Immature natural killer cell (primary cell): Measurements from ENCODE around the gene LRMDA. TPM values are rescaled to one million over a fixed set of nuclear protein-coding genes. Genes with fewer than 3 reads are reported as not detected.

Source experiments
- DNase-seq, 3 donors: peaks; one replicate each; pipeline ENCODE4 v3.0.0; 2022; ENCODE audit warnings: mixed read lengths in 1 of 3
- H3K27ac Mint-ChIP-seq, 6 donors: one replicate each; pipeline ENCODE4 v1.8.0; 2020; ENCODE audit warnings: mixed read lengths in 6 of 6, mild to moderate bottlenecking in 5 of 6, inconsistent platforms in 4 of 6, moderate library complexity in 3 of 6
- H3K27me3 Mint-ChIP-seq, 3 donors: one replicate each; pipeline ENCODE4 v1.8.0; 2020 to 2021; ENCODE audit warnings: low read depth in 3 of 3, mild to moderate bottlenecking in 3 of 3, mixed read lengths in 3 of 3, moderate library complexity in 3 of 3, inconsistent platforms in 1 of 3
- H3K36me3 Mint-ChIP-seq, 3 donors: one replicate each; pipeline ENCODE4 v1.8.0; 2020; ENCODE audit warnings: mixed read lengths in 3 of 3, inconsistent platforms in 2 of 3, mild to moderate bottlenecking in 2 of 3
- H3K4me1 Mint-ChIP-seq, 2 donors: one replicate each; pipeline ENCODE4 v1.8.0; 2020; ENCODE audit warnings: inconsistent platforms in 2 of 2, mild to moderate bottlenecking in 2 of 2, mixed read lengths in 2 of 2, moderate library complexity in 1 of 2
- H3K4me3 Mint-ChIP-seq, 5 donors: one replicate each; pipeline ENCODE4 v1.8.0; 2020; ENCODE audit warnings: mild to moderate bottlenecking in 5 of 5, mixed read lengths in 5 of 5, inconsistent platforms in 3 of 5, moderate library complexity in 3 of 5
- H3K9me3 Mint-ChIP-seq, 6 donors: one replicate each; pipeline ENCODE4 v1.8.0; 2020; ENCODE audit warnings: mild to moderate bottlenecking in 6 of 6, mixed read lengths in 6 of 6, inconsistent platforms in 4 of 6, moderate library complexity in 3 of 6
- polyA plus RNA-seq, 3 donors: library from polyadenylated mRNA; unstranded; fragments of 300-500 nt; fragmentation: Illumina TruSeq; gene quantifications; one replicate each; pipeline ENCODE4 v1.2.3, GENCODE V29; 2021

Gene LRMDA
- polyA plus RNA-seq, 3 donors from 2014 or later = 1.7 to 14.2 (median 2.3) TPM

DNA sequence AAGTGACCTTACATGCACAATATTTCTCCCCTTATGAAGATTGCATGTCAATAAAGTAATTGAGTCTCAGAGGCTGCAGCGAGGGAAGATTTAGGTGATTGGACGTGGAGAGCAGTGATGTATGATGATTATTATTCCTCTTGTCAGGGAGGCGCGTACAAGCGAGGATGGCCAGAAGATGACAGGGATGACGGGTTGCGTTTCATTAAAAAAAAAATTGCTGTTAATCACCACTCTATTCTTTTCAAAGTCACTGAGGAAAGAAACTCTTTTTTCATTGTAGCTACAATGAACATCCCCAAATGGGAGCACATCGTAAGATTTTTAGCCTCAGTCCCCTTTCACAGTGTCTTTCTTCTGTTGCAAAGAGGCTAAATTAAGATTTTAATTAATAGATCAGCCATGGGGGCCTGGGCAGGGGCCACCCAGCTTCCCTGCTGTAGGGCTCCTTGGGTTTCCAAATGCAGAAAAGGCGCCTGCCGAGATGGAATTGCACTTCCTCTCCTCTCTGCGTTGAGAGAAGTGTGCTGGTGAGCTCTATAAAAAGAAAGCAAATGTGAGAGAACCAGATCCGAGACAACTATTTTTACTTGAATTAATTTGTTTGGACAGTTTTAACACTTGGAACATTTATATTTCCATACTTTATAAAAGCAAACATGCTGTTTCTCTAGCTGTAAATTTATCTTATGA, 998.1 kb downstream of the LRMDA start:
- H3K9me3 Mint-ChIP-seq = peaks cover 0 to 6% (median 0%) of the 10 kb centered on the region in 6 donors
- DNase-seq = no peak
- H3K4me3 Mint-ChIP-seq = no peak overlapping the region
- no peak overlapping the region for H3K27ac Mint-ChIP-seq
- no peaks in the 10 kb centered on the region for H3K36me3 Mint-ChIP-seq
- H3K27me3 Mint-ChIP-seq = peaks cover 0 to 3% (median 1%) of the 10 kb centered on the region in 3 donors
- no peaks in the 10 kb centered on the region for H3K4me1 Mint-ChIP-seq

DNA sequence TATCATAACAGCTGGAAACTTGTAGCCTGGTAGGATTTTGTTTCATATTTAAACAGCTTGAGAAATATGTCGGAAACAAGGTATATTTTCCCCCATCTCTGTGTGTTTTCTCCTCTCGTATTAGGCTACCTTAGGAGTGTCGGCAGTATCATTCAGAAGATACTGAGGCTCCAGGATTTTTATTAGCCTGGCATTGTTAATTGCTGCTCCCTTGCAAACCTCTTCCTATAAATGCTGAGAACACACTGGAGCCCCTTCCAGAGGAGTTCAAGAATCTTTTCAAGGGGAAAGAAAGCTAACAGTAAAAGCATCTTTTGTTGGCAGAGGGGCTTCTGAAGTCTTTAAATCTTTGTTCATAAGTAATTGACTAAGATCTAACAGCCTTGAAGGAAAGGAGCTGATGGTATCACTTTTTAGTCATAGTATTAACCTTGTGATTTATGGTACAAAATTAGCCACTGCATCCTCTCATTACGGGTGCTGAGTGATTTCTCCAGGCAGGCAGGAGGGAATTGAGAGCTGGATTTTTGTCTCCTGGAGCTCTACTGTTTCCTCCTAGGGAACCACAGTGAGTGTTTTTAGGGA, 998.7 kb downstream of the LRMDA start:
- Mint-ChIP-seq H3K36me3 (no peaks in the 10 kb centered on the region), H3K9me3 (peaks cover 0 to 6% (median 0%) of the 10 kb centered on the region in 6 donors), H3K4me1 (no peaks in the 10 kb centered on the region), H3K27me3 (peaks cover 0 to 3% (median 1%) of the 10 kb centered on the region in 3 donors), H3K27ac (no peak overlapping the region), H3K4me3 (no peak overlapping the region)
- DNase-seq = no peak

DNA sequence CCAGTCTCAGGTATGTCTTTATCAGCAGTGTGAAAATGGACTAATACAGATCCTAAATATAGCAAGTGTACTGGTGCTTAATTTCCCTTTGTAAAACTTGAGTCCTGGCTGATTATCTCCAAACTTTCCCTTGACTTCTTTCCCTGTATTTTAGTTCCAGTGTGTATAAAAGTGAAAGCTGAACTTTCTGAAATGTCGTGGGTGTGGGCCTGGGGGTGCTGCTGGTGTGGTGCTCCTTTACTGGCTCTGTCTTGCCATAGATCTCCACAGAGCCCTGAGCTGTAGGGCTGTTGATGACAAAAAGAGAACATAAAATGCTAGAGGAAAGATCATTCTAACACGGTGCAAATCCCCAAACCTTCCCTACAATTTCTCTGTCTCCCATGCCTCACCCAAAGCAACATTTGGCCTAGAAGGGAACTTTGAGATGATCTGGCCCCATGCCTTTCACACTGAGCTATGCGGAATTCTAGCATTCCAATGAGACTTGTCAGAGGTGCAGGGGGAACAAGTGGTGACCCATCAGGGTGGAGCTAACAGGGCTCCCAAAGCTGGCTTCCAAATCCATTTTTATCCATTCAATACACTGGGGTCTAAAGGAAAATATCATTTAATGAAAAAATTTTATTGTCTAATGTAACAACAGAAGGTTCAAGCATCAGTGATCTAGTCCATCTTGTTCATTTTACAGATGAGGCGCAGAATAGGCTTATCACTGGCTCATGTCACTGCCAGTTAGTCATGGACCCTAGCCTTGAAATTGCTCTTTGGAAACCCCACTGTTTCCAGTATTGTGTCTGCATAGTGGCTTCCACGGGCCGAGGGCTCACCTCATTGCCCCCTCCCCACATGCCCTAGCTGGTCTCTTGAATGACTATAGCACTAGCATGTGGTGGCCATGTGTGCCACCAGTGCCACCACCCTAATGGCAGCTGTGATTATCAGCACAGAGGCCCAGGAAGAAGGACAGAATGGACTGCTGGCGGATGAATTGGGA, 1000.9 kb downstream of the LRMDA start:
- no peak overlapping the region for H3K4me3 Mint-ChIP-seq
- no peak overlapping the region for H3K27ac Mint-ChIP-seq
- H3K36me3 Mint-ChIP-seq = no peaks in the 10 kb centered on the region
- peaks cover 0 to 3% (median 0%) of the 10 kb centered on the region in 6 donors for H3K9me3 Mint-ChIP-seq
- no peaks in the 10 kb centered on the region for H3K4me1 Mint-ChIP-seq
- peaks cover 0 to 3% (median 1%) of the 10 kb centered on the region in 3 donors for H3K27me3 Mint-ChIP-seq
- no peak for DNase-seq

- Mint-ChIP-seq H3K9me3 (peaks cover 0 to 3% (median 0%) of the 10 kb centered on the region in 6 donors), H3K27ac (no peak overlapping the region), H3K4me3 (no peak overlapping the region), H3K27me3 (peaks cover 0 to 3% (median 1%) of the 10 kb centered on the region in 3 donors), H3K4me1 (no peaks in the 10 kb centered on the region), H3K36me3 (no peaks in the 10 kb centered on the region)
- no peak for DNase-seq
Measured at GRCh38 chr10:76433161-76434005, 1002.0 kb downstream of the LRMDA start.

GRCh38 chr10:76435157-76435556, 1003.7 kb downstream of the LRMDA start:
- H3K4me3 Mint-ChIP-seq = no peak overlapping the region
- H3K9me3 Mint-ChIP-seq = peaks cover 0 to 3% (median 0%) of the 10 kb centered on the region in 6 donors
- H3K36me3 Mint-ChIP-seq = no peaks in the 10 kb centered on the region
- H3K4me1 Mint-ChIP-seq = no peaks in the 10 kb centered on the region
- H3K27ac Mint-ChIP-seq = no peak overlapping the region
- no peak for DNase-seq
- H3K27me3 Mint-ChIP-seq = peaks cover 0 to 3% (median 1%) of the 10 kb centered on the region in 3 donors

- H3K9me3 Mint-ChIP-seq = peaks cover 0 to 3% (median 0%) of the 10 kb centered on the region in 6 donors
- DNase-seq = no peak
- no peaks in the 10 kb centered on the region for H3K4me1 Mint-ChIP-seq
- H3K27me3 Mint-ChIP-seq = peaks cover 0 to 3% (median 1%) of the 10 kb centered on the region in 3 donors
- no peaks in the 10 kb centered on the region for H3K36me3 Mint-ChIP-seq
- H3K27ac Mint-ChIP-seq = no peak overlapping the region
- no peak overlapping the region for H3K4me3 Mint-ChIP-seq
Measured at GRCh38 chr10:76436401-76436811, 1005.0 kb downstream of the LRMDA start.

GRCh38 chr10:76436981-76437380, 1005.6 kb downstream of the LRMDA start:
- no peak for DNase-seq
- no peak overlapping the region for H3K4me3 Mint-ChIP-seq
- H3K27me3 Mint-ChIP-seq = peaks cover 0 to 3% (median 1%) of the 10 kb centered on the region in 3 donors
- H3K4me1 Mint-ChIP-seq = no peaks in the 10 kb centered on the region
- no peaks in the 10 kb centered on the region for H3K36me3 Mint-ChIP-seq
- peaks cover 0 to 3% (median 0%) of the 10 kb centered on the region in 6 donors for H3K9me3 Mint-ChIP-seq
- H3K27ac Mint-ChIP-seq = no peak overlapping the region

DNA sequence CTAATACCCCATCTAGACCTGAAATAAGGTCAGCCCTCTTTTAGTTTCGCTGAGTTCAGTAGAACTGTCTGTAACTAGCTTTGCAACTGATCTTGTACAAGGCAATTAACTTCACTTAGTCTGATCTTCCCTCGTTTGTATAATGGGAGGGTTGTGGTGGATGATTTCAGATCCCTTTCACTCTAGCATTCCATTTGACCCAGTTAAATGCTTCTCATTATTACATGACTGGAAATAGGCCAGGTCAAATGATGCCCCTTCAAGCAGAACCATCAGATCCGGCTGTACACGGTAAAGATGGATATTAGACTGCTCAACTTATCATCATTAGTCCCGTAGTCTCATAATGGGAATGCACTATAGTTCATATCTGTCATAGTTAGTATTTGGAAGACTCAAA, 1009.0 kb downstream of the LRMDA start:
- H3K4me3 Mint-ChIP-seq = no peak overlapping the region
- H3K9me3 Mint-ChIP-seq = no peaks in the 10 kb centered on the region
- no peak overlapping the region for H3K27ac Mint-ChIP-seq
- no peak for DNase-seq
- peaks cover 0 to 4% (median 0%) of the 10 kb centered on the region in 3 donors for H3K27me3 Mint-ChIP-seq
- H3K4me1 Mint-ChIP-seq = no peaks in the 10 kb centered on the region
- H3K36me3 Mint-ChIP-seq = no peaks in the 10 kb centered on the region

GRCh38 chr10:76442113-76442512, 1010.7 kb downstream of the LRMDA start:
- Mint-ChIP-seq H3K9me3 (no peaks in the 10 kb centered on the region), H3K27ac (no peak overlapping the region), H3K4me3 (no peak overlapping the region), H3K36me3 (no peaks in the 10 kb centered on the region), H3K4me1 (no peaks in the 10 kb centered on the region), H3K27me3 (peaks cover 0 to 4% (median 2%) of the 10 kb centered on the region in 3 donors)
- no peak for DNase-seq

DNA sequence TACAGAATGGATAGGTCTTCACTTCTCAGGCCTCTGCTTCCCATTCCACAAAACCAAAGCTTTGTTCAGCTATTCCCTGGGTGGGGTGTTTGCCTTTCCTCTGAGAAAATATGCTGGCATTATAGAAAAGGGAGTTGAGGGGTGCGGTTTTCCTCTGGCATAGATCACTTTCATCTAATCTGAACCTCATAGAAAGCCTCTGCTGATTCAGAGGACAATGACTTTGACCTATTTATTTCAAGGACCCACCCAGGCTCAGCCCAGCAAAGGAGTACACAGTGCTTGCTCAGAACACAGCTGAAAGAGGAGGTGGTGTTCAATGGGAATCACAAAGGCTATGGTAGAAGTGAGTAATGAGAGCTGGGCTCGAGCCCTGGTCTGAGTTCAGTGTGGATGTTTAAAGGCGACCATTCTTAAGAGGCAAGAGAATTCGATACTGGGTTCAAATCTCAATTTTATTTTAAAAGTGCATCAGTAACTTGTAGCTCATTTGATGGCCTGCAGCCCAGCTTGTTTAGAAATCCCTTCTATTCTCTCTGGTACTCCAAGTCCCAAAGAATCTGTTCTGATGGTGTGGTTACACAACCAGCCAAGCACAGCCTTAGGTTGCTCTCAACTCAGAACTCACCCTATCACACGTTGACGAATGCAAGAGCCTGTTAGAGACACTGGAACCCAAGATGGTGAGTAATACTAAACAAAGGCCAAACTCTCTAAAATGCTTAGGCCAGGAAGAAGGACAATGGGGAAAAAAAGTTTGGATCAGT, 1012.8 kb downstream of the LRMDA start:
- Mint-ChIP-seq H3K4me3 (no peak overlapping the region), H3K27me3 (peaks cover 0 to 4% (median 2%) of the 10 kb centered on the region in 3 donors), H3K27ac (no peak overlapping the region), H3K9me3 (no peaks in the 10 kb centered on the region), H3K36me3 (no peaks in the 10 kb centered on the region), H3K4me1 (no peaks in the 10 kb centered on the region)
- no peak for DNase-seq

- Mint-ChIP-seq H3K36me3 (no peaks in the 10 kb centered on the region), H3K4me1 (peaks cover 0 to 7% of the 10 kb centered on the region in 2 donors), H3K4me3 (no peak overlapping the region), H3K9me3 (peaks cover 0 to 6% (median 0%) of the 10 kb centered on the region in 6 donors), H3K27ac (no peak overlapping the region), H3K27me3 (peaks cover 0 to 4% (median 2%) of the 10 kb centered on the region in 3 donors)
- DNase-seq = no peak
Measured at GRCh38 chr10:76447578-76447977, 1016.2 kb downstream of the LRMDA start.

DNA sequence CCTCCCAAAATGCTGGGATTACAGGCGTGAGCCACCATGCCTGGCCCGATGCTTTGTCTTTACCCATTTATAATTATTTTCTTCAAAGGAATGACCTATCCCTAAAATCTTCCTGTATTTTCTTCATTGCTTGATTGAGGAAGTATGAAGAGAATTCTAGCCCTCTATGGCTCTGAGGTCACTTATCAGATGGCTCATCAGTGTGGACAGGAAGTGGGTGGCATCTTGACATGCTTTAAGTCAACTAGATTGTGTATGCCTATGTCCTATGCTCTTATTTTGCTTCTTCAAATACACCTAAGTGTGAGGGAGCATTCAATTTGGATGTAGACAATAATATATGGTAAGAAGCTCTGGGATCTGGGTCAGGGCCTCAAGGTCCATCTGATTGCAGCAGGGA, 1020.5 kb downstream of the LRMDA start:
- Mint-ChIP-seq H3K27me3 (no peaks in the 10 kb centered on the region), H3K4me3 (no peak overlapping the region), H3K9me3 (peaks cover 0 to 20% (median 0%) of the 10 kb centered on the region in 6 donors), H3K36me3 (no peaks in the 10 kb centered on the region), H3K27ac (no peak overlapping the region), H3K4me1 (peaks cover 0 to 7% of the 10 kb centered on the region in 2 donors)
- DNase-seq = no peak
